HG03521 (cell line): ENCODE results near the gene NFATC1.

Experiments
- ATAC-seq: cut with Tn5 transposase; IDR thresholded peaks from one replicate; pipeline ENCODE4 v1.9.1; 2021; ENCODE audit warnings: mild to moderate bottlenecking, moderate library complexity; ENCODE audit not compliant: unreplicated experiment

The NFATC1 gene

GRCh38 chr18:79545255-79545654 lies 149.5 kb downstream of the NFATC1 start:
- no peak for ATAC-seq

- ATAC-seq, result no peak
These were observed 150.0 kb downstream of the NFATC1 start for GRCh38 chr18:79545736-79546171.

GRCh38 chr18:79546781-79547272 lies 151.1 kb downstream of the NFATC1 start:
- no peak for ATAC-seq

- ATAC-seq, result no peak
These were observed 151.8 kb downstream of the NFATC1 start for GRCh38 chr18:79547413-79548076.

- no peak for ATAC-seq
These were observed 152.3 kb downstream of the NFATC1 start for GRCh38 chr18:79548077-79548450.

GRCh38 chr18:79548621-79548985 lies 152.9 kb downstream of the NFATC1 start:
- ATAC-seq, result no peak

GRCh38 chr18:79548986-79549637 lies 153.4 kb downstream of the NFATC1 start:
- ATAC-seq, result no peak

- no peak for ATAC-seq
These were observed 153.9 kb downstream of the NFATC1 start for GRCh38 chr18:79549638-79550000.

- no peak for ATAC-seq
These were observed 156.5 kb downstream of the NFATC1 start for GRCh38 chr18:79552140-79552631.

- ATAC-seq, result no peak
These were observed 157.0 kb downstream of the NFATC1 start for GRCh38 chr18:79552696-79553095.

- ATAC-seq, result no peak
These were observed 157.4 kb downstream of the NFATC1 start for GRCh38 chr18:79553154-79553553.

GRCh38 chr18:79553696-79554095 lies 158.0 kb downstream of the NFATC1 start:
- ATAC-seq, result no peak

GRCh38 chr18:79554321-79554720 lies 158.6 kb downstream of the NFATC1 start:
- ATAC-seq, result no peak

- ATAC-seq, result no peak
These were observed 159.4 kb downstream of the NFATC1 start for GRCh38 chr18:79554945-79555645.

GRCh38 chr18:79555885-79556284 lies 160.2 kb downstream of the NFATC1 start:
- ATAC-seq, result no peak

- no peak for ATAC-seq
These were observed 161.3 kb downstream of the NFATC1 start for GRCh38 chr18:79556829-79557585.

- ATAC-seq, result no peak
These were observed 162.6 kb downstream of the NFATC1 start for GRCh38 chr18:79558196-79558932.

GRCh38 chr18:79558933-79559416 lies 163.2 kb downstream of the NFATC1 start:
- ATAC-seq, result no peak

GRCh38 chr18:79559436-79559835 lies 163.7 kb downstream of the NFATC1 start:
- no peak for ATAC-seq
